Osteoblast (primary cell): Measurements from ENCODE around the gene WRNIP1. TPM values are rescaled to one million over a fixed set of nuclear protein-coding genes. Genes with fewer than 3 reads are reported as not detected.

Source experiments
- DNase-seq: peaks from one replicate; pipeline ENCODE4 v3.0.0; 2011; ENCODE audit warnings: low spot score, mixed read lengths; ENCODE audit not compliant: insufficient read length; ENCODE audit errors: missing footprints
- H2AFZ ChIP-seq: 2 replicates; pipeline ENCODE4 v1.6.0; 2011; ENCODE audit warnings: mild to moderate bottlenecking, low read length
- H3K27ac ChIP-seq: 2 replicates; pipeline ENCODE4 v1.5.1; 2011; ENCODE audit warnings: mild to moderate bottlenecking, low read depth, low read length, moderate library complexity
- H3K27me3 ChIP-seq: 2 replicates; pipeline ENCODE4 v1.6.0; 2012; ENCODE audit warnings: mild to moderate bottlenecking, control low read depth, inconsistent platforms, low read length, moderate library complexity; ENCODE audit not compliant: insufficient read depth
- H3K36me3 ChIP-seq: 2 replicates; pipeline ENCODE4 v1.5.1; 2011; ENCODE audit warnings: mild to moderate bottlenecking, low read length, control low read depth, moderate library complexity; ENCODE audit not compliant: insufficient read depth
- H3K4me1 ChIP-seq: 2 replicates; pipeline ENCODE4 v1.5.1; 2011; ENCODE audit warnings: mild to moderate bottlenecking, low read length, control low read depth, moderate library complexity; ENCODE audit not compliant: insufficient read depth
- H3K4me2 ChIP-seq: 2 replicates; pipeline ENCODE4 v1.6.0; 2011; ENCODE audit warnings: mild to moderate bottlenecking, low read length; ENCODE audit not compliant: insufficient read depth
- H3K4me3 ChIP-seq: fragments of 200-600 bp; sonication (generic); 3 replicates; pipeline ENCODE4 v1.5.1; 2012; ENCODE audit warnings: mild to moderate bottlenecking, low read length, inconsistent platforms; ENCODE audit not compliant: insufficient read depth
- H3K79me2 ChIP-seq: 2 replicates; pipeline ENCODE4 v1.6.0; 2012; ENCODE audit warnings: mild to moderate bottlenecking, low read length, control low read depth, inconsistent platforms; ENCODE audit not compliant: insufficient read depth
- H3K9me3 ChIP-seq: 2 replicates; pipeline ENCODE4 v1.5.1; 2011; ENCODE audit warnings: low read depth, low read length, control low read depth
- H4K20me1 ChIP-seq: 2 replicates; pipeline ENCODE4 v1.6.0; 2012; ENCODE audit warnings: mild to moderate bottlenecking, low read length, control low read depth; ENCODE audit not compliant: insufficient read depth
- CTCF ChIP-seq: IDR thresholded peaks from 2 replicates; pipeline ENCODE4 v1.5.1; 2011; ENCODE audit warnings: mild to moderate bottlenecking, low read depth, low read length, moderate library complexity; ENCODE audit errors: extremely low read depth
- total RNA-seq: library from RNA; depleted of rRNA; stranded (reverse); fragments of >200 nt; gene quantifications from 2 replicates; pipeline ENCODE4 v1.2.3, GENCODE V29; 2012

Gene WRNIP1
- total RNA-seq, 1 donor = 25.3 TPM

GRCh38 chr6:2737885-2738284 is 27.3 kb upstream of the WRNIP1 start:
- TF ChIP-seq CTCF = no peak
- Histone ChIP-seq H3K36me3 (no peaks in the 10 kb centered on the region), H2AFZ (no peak overlapping the region), H3K27me3 (no peaks in the 10 kb centered on the region), H3K4me3 (no peak overlapping the region), H3K4me1 (peaks cover 9% of the 10 kb centered on the region), H3K4me2 (no peak overlapping the region), H3K9me3 (no peaks in the 10 kb centered on the region), H3K79me2 (no peaks in the 10 kb centered on the region), H4K20me1 (no peaks in the 10 kb centered on the region), H3K27ac (no peak overlapping the region)
- no peak for DNase-seq

DNA sequence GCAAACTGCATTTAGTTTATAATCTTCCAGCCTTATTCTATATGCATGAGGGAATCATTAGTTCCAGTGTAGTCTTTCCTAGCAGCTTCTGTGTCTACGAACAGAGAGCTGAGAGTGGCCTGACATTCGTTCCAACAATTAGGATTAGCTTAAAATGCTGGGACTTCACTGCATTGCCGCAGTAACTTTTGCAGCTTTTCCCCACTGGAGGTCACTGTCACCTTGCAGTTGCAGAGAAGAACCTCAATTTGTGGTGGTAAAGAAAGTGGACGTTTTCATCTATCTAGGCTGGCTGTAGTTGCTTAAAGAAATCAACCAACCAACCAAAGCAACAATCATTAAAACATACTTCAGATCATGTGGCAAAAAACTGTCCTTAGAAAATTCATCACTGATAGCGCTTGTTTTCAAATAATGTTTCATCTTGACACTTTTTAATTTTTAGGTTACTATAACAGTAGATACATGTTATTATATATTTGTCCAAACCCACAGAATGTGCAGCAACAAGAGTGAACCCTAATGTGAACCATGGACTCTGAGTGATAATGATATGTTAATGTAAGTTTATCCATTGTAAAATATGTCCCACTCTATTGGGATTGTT is 26.7 kb upstream of the WRNIP1 start:
- Histone ChIP-seq H3K9me3 (no peaks in the 10 kb centered on the region), H3K4me3 (no peak overlapping the region), H3K36me3 (no peaks in the 10 kb centered on the region), H3K79me2 (no peaks in the 10 kb centered on the region), H2AFZ (peak overlapping the region; percentile 38), H4K20me1 (no peaks in the 10 kb centered on the region), H3K27ac (no peak overlapping the region), H3K4me2 (no peak overlapping the region), H3K4me1 (peaks cover 5% of the 10 kb centered on the region), H3K27me3 (no peaks in the 10 kb centered on the region)
- peak; percentile 81 for TF ChIP-seq CTCF
- DNase-seq = peak; percentile 90

- Histone ChIP-seq H2AFZ (no peak overlapping the region), H3K4me2 (no peak overlapping the region), H3K36me3 (no peaks in the 10 kb centered on the region), H3K9me3 (no peaks in the 10 kb centered on the region), H4K20me1 (no peaks in the 10 kb centered on the region), H3K27me3 (no peaks in the 10 kb centered on the region), H3K4me1 (peaks cover 5% of the 10 kb centered on the region), H3K4me3 (no peak overlapping the region), H3K79me2 (no peaks in the 10 kb centered on the region), H3K27ac (no peak overlapping the region)
- DNase-seq = no peak
- no peak for TF ChIP-seq CTCF
These were observed 25.9 kb upstream of the WRNIP1 start for GRCh38 chr6:2739335-2739734.

- Histone ChIP-seq H3K27ac (no peak overlapping the region), H3K4me1 (peaks cover 5% of the 10 kb centered on the region), H3K4me3 (no peak overlapping the region), H4K20me1 (no peaks in the 10 kb centered on the region), H3K27me3 (no peaks in the 10 kb centered on the region), H3K36me3 (no peaks in the 10 kb centered on the region), H3K9me3 (no peaks in the 10 kb centered on the region), H2AFZ (no peak overlapping the region), H3K4me2 (no peak overlapping the region), H3K79me2 (no peaks in the 10 kb centered on the region)
- no peak for TF ChIP-seq CTCF
- DNase-seq = no peak
These were observed 24.6 kb upstream of the WRNIP1 start for GRCh38 chr6:2740581-2740980.
